Neural progenitor cell (in vitro differentiated cells): ENCODE measurements around the gene CSRNP2.

Experiments
- EZH2 ChIP-seq: fragments of 200-600 bp; sonication (generic); IDR thresholded peaks from 2 replicates; pipeline ENCODE4 v1.6.1; 2017; ENCODE audit warnings: antibody characterized with exemption, mild to moderate bottlenecking, moderate library complexity
- EZH2phosphoT487 ChIP-seq: fragments of 200-600 bp; sonication (generic); IDR thresholded peaks from 2 replicates; pipeline ENCODE4 v1.6.1; 2017; ENCODE audit warnings: antibody characterized with exemption
- TF ChIP-seq, protein P1 (sequence below): fragments of 200-600 bp; sonication (generic); IDR thresholded peaks from 2 replicates; pipeline ENCODE4 v1.5.1; 2017; ENCODE audit warnings: antibody characterized with exemption, mild to moderate bottlenecking

GRCh38 chr12:51025338-51025835 lies 58.0 kb downstream of the CSRNP2 start:
- TF ChIP-seq, protein P1, sequence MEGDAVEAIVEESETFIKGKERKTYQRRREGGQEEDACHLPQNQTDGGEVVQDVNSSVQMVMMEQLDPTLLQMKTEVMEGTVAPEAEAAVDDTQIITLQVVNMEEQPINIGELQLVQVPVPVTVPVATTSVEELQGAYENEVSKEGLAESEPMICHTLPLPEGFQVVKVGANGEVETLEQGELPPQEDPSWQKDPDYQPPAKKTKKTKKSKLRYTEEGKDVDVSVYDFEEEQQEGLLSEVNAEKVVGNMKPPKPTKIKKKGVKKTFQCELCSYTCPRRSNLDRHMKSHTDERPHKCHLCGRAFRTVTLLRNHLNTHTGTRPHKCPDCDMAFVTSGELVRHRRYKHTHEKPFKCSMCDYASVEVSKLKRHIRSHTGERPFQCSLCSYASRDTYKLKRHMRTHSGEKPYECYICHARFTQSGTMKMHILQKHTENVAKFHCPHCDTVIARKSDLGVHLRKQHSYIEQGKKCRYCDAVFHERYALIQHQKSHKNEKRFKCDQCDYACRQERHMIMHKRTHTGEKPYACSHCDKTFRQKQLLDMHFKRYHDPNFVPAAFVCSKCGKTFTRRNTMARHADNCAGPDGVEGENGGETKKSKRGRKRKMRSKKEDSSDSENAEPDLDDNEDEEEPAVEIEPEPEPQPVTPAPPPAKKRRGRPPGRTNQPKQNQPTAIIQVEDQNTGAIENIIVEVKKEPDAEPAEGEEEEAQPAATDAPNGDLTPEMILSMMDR, result no peak
- no peak for TF ChIP-seq EZH2phosphoT487
- no peak for TF ChIP-seq EZH2
